HUES48 (cell line): Measurements from ENCODE around the gene FANCC.

ENCODE experiments used
- H3K27ac ChIP-seq: one replicate; pipeline ENCODE4 v1.7.0; 2013; ENCODE audit warnings: low read depth, low read length, inconsistent platforms
- H3K27me3 ChIP-seq: 2 replicates; pipeline ENCODE4 v1.6.1; 2013; ENCODE audit warnings: mild to moderate bottlenecking, low read length; ENCODE audit not compliant: control insufficient read depth, insufficient read depth
- H3K36me3 ChIP-seq: 2 replicates; pipeline ENCODE4 v1.6.1; 2013; ENCODE audit warnings: low read length; ENCODE audit not compliant: control insufficient read depth, insufficient read depth
- H3K4me1 ChIP-seq: 2 replicates; pipeline ENCODE4 v1.6.1; 2013; ENCODE audit warnings: mild to moderate bottlenecking, low read length; ENCODE audit not compliant: control insufficient read depth, insufficient read depth
- H3K4me3 ChIP-seq: 2 replicates; pipeline ENCODE4 v1.5.1; 2013; ENCODE audit warnings: mild to moderate bottlenecking, low read depth, low read length
- H3K9ac ChIP-seq: 2 replicates; pipeline ENCODE4 v1.6.1; 2013; ENCODE audit warnings: mild to moderate bottlenecking, low read depth, low read length, moderate library complexity
- H3K9me3 ChIP-seq: 2 replicates; pipeline ENCODE4 v1.6.1; 2013; ENCODE audit warnings: low read length; ENCODE audit not compliant: control insufficient read depth, insufficient read depth

FANCC gene

GRCh38 chr9:95090023-95090791 is 227.3 kb downstream of the FANCC start:
- 0 out of 2 replicates have a peak, but pooled peaks cover 3% of the 10 kb centered on the region for H3K36me3 ChIP-seq
- H3K27ac ChIP-seq = no peak overlapping the region
- peaks cover 25% of the 10 kb centered on the region for H3K4me1 ChIP-seq
- H3K9ac ChIP-seq = no peak overlapping the region
- no peaks in the 10 kb centered on the region for H3K9me3 ChIP-seq
- no peak overlapping the region for H3K4me3 ChIP-seq
- no peaks in the 10 kb centered on the region for H3K27me3 ChIP-seq

- no peak overlapping the region for H3K4me3 ChIP-seq
- 0 out of 2 replicates have a peak, but pooled peaks cover 3% of the 10 kb centered on the region for H3K36me3 ChIP-seq
- no peaks in the 10 kb centered on the region for H3K9me3 ChIP-seq
- H3K4me1 ChIP-seq = peaks cover 25% of the 10 kb centered on the region
- no peak overlapping the region for H3K27ac ChIP-seq
- H3K9ac ChIP-seq = no peak overlapping the region
- no peaks in the 10 kb centered on the region for H3K27me3 ChIP-seq
These were observed 228.1 kb downstream of the FANCC start for GRCh38 chr9:95089257-95090022.

GRCh38 chr9:95088421-95089161 is 228.9 kb downstream of the FANCC start:
- no peaks in the 10 kb centered on the region for H3K27me3 ChIP-seq
- H3K9ac ChIP-seq = no peak overlapping the region
- 0 out of 2 replicates have a peak, but pooled peaks cover 3% of the 10 kb centered on the region for H3K36me3 ChIP-seq
- H3K9me3 ChIP-seq = no peaks in the 10 kb centered on the region
- peaks cover 22% of the 10 kb centered on the region for H3K4me1 ChIP-seq
- no peak overlapping the region for H3K27ac ChIP-seq
- H3K4me3 ChIP-seq = no peak overlapping the region

- H3K9ac ChIP-seq = no peak overlapping the region
- H3K9me3 ChIP-seq = no peaks in the 10 kb centered on the region
- H3K4me3 ChIP-seq = no peak overlapping the region
- H3K36me3 ChIP-seq = 0 out of 2 replicates have a peak, but pooled peaks cover 3% of the 10 kb centered on the region
- no peak overlapping the region for H3K27ac ChIP-seq
- H3K27me3 ChIP-seq = no peaks in the 10 kb centered on the region
- H3K4me1 ChIP-seq = peaks cover 14% of the 10 kb centered on the region
These were observed 229.8 kb downstream of the FANCC start for GRCh38 chr9:95087659-95088242.

- Histone ChIP-seq H3K9ac (no peak overlapping the region), H3K4me1 (0 out of 2 replicates have a peak, but pooled peaks cover 3% of the 10 kb centered on the region), H3K9me3 (no peaks in the 10 kb centered on the region), H3K27ac (peak overlapping the region; percentile 17), H3K27me3 (no peaks in the 10 kb centered on the region), H3K36me3 (0 out of 2 replicates have a peak, but pooled peaks cover 3% of the 10 kb centered on the region), H3K4me3 (no peak overlapping the region)
These were observed 230.9 kb downstream of the FANCC start for GRCh38 chr9:95086564-95086955.

GRCh38 chr9:95085861-95086563 is 231.5 kb downstream of the FANCC start:
- H3K27ac ChIP-seq = peak overlapping the region; percentile 17

GRCh38 chr9:95085036-95085770 is 232.3 kb downstream of the FANCC start:
- no peak overlapping the region for H3K4me3 ChIP-seq
- no peaks in the 10 kb centered on the region for H3K27me3 ChIP-seq
- H3K36me3 ChIP-seq = 0 out of 2 replicates have a peak, but pooled peaks cover 3% of the 10 kb centered on the region
- no peak overlapping the region for H3K27ac ChIP-seq
- H3K4me1 ChIP-seq = no peaks in the 10 kb centered on the region
- no peak overlapping the region for H3K9ac ChIP-seq
- H3K9me3 ChIP-seq = no peaks in the 10 kb centered on the region

More at GRCh38 chr9:95085861-95086563, 231.5 kb downstream of the FANCC start:
- Histone ChIP-seq H3K4me3 (no peak overlapping the region), H3K9me3 (no peaks in the 10 kb centered on the region), H3K36me3 (0 out of 2 replicates have a peak, but pooled peaks cover 3% of the 10 kb centered on the region), H3K4me1 (no peaks in the 10 kb centered on the region), H3K27me3 (no peaks in the 10 kb centered on the region), H3K9ac (no peak overlapping the region)

GRCh38 chr9:95084254-95084934 is 233.1 kb downstream of the FANCC start:
- Histone ChIP-seq H3K9me3 (no peaks in the 10 kb centered on the region), H3K27ac (no peak overlapping the region), H3K4me1 (no peaks in the 10 kb centered on the region), H3K4me3 (no peak overlapping the region), H3K27me3 (no peaks in the 10 kb centered on the region), H3K36me3 (0 out of 2 replicates have a peak, but pooled peaks cover 3% of the 10 kb centered on the region), H3K9ac (no peak overlapping the region)

GRCh38 chr9:95083086-95083768 is 234.3 kb downstream of the FANCC start:
- H3K36me3 ChIP-seq = 0 out of 2 replicates have a peak, but pooled peaks cover 3% of the 10 kb centered on the region
- H3K9me3 ChIP-seq = no peaks in the 10 kb centered on the region
- no peak overlapping the region for H3K4me3 ChIP-seq
- no peak overlapping the region for H3K9ac ChIP-seq
- no peaks in the 10 kb centered on the region for H3K27me3 ChIP-seq
- no peak overlapping the region for H3K27ac ChIP-seq
- peaks cover 10% of the 10 kb centered on the region for H3K4me1 ChIP-seq
